Parathyroid adenoma (tissue), 2 donors: ENCODE measurements around the gene RIOK3.

Experiments
- H2AFZ ChIP-seq: fragments of 300-600 bp; sonication (generic); one replicate; pipeline ENCODE4 v1.7.0; 2017; ENCODE audit warnings: antibody characterized with exemption, mild to moderate bottlenecking
- H3K27ac ChIP-seq: fragments of 300-600 bp; sonication (generic); one replicate; pipeline ENCODE4 v1.7.0; 2017
- H3K27me3 ChIP-seq: fragments of 300-600 bp; sonication (generic); one replicate; pipeline ENCODE4 v1.7.0; 2017; ENCODE audit warnings: low read length; ENCODE audit not compliant: control insufficient read depth, insufficient read depth
- H3K36me3 ChIP-seq: fragments of 300-600 bp; sonication (generic); one replicate; pipeline ENCODE4 v1.7.0; 2017; ENCODE audit warnings: low read length; ENCODE audit not compliant: control insufficient read depth, insufficient read depth
- H3K4me1 ChIP-seq: fragments of 300-600 bp; sonication (generic); one replicate; pipeline ENCODE4 v1.7.0; 2017; ENCODE audit warnings: control low read depth
- H3K4me2 ChIP-seq: fragments of 300-600 bp; sonication (generic); one replicate; pipeline ENCODE4 v1.7.0; 2017; ENCODE audit warnings: low read length
- H3K4me3 ChIP-seq: fragments of 300-600 bp; sonication (generic); one replicate; pipeline ENCODE4 v1.7.0; 2017; ENCODE audit warnings: low read depth, low read length
- H3K79me2 ChIP-seq: fragments of 300-600 bp; sonication (generic); one replicate; pipeline ENCODE4 v1.7.0; 2017; ENCODE audit warnings: control low read depth
- H3K9ac ChIP-seq: fragments of 300-600 bp; sonication (generic); one replicate; pipeline ENCODE4 v1.7.0; 2017; ENCODE audit warnings: mild to moderate bottlenecking
- H3K9me3 ChIP-seq: fragments of 300-600 bp; sonication (generic); one replicate; pipeline ENCODE4 v1.7.0; 2017; ENCODE audit warnings: low read length; ENCODE audit not compliant: control insufficient read depth
- CTCF ChIP-seq: fragments of 300-600 bp; sonication (generic); IDR thresholded peaks from one replicate; pipeline ENCODE4 v1.7.0; 2017; ENCODE audit warnings: antibody characterized with exemption, mild to moderate bottlenecking
- donor health status: primary hyperparathyroidism.

RIOK3 gene

GRCh38 chr18:23450022-23450421 is 3.1 kb upstream of the RIOK3 start:
- Histone ChIP-seq H3K27me3 (no peaks in the 10 kb centered on the region), H3K9me3 (no peaks in the 10 kb centered on the region), H3K4me3 (no peak overlapping the region), H3K4me1 (peaks cover 11% of the 10 kb centered on the region), H3K4me2 (no peak overlapping the region), H3K9ac (no peak overlapping the region), H3K27ac (no peak overlapping the region), H2AFZ (no peak overlapping the region), H3K79me2 (peaks cover 8% of the 10 kb centered on the region), H3K36me3 (no peaks in the 10 kb centered on the region)
- TF ChIP-seq CTCF, result no peak

- no peak overlapping the region for H2AFZ ChIP-seq
- no peaks in the 10 kb centered on the region for H3K27me3 ChIP-seq
Measured at GRCh38 chr18:23451011-23451410, 2.1 kb upstream of the RIOK3 start.

GRCh38 chr18:23451491-23451890 is 1.6 kb upstream of the RIOK3 start:
- Histone ChIP-seq H3K27me3 (no peaks in the 10 kb centered on the region), H3K79me2 (peaks cover 21% of the 10 kb centered on the region), H3K4me3 (no peak overlapping the region), H3K4me1 (peaks cover 7% of the 10 kb centered on the region), H3K9ac (no peak overlapping the region), H3K9me3 (no peaks in the 10 kb centered on the region), H3K27ac (no peak overlapping the region), H3K4me2 (no peak overlapping the region), H2AFZ (no peak overlapping the region), H3K36me3 (no peaks in the 10 kb centered on the region)
- no peak for TF ChIP-seq CTCF

More at GRCh38 chr18:23451011-23451410, 2.1 kb upstream of the RIOK3 start:
- TF ChIP-seq CTCF, result no peak
- Histone ChIP-seq H3K27ac (no peak overlapping the region), H3K4me1 (peaks cover 11% of the 10 kb centered on the region), H3K4me3 (no peak overlapping the region), H3K9ac (no peak overlapping the region), H3K79me2 (peaks cover 16% of the 10 kb centered on the region), H3K36me3 (no peaks in the 10 kb centered on the region), H3K4me2 (no peak overlapping the region), H3K9me3 (no peaks in the 10 kb centered on the region)

GRCh38 chr18:23452347-23452727 is 750 bp upstream of the RIOK3 start:
- no peaks in the 10 kb centered on the region for H3K27me3 ChIP-seq
- H3K4me1 ChIP-seq, result peaks cover 7% of the 10 kb centered on the region
- peak overlapping the region; percentile 92 for H3K27ac ChIP-seq
- H3K9me3 ChIP-seq, result no peaks in the 10 kb centered on the region
- peak overlapping the region; percentile 70 for H2AFZ ChIP-seq
- no peaks in the 10 kb centered on the region for H3K36me3 ChIP-seq
- no peak overlapping the region for H3K9ac ChIP-seq
- peaks cover 27% of the 10 kb centered on the region for H3K79me2 ChIP-seq
- peak overlapping the region; percentile 69 for H3K4me2 ChIP-seq
- H3K4me3 ChIP-seq, result peak overlapping the region; percentile 88
- TF ChIP-seq CTCF, result no peak

- Histone ChIP-seq H3K27me3 (no peaks in the 10 kb centered on the region), H3K36me3 (no peaks in the 10 kb centered on the region), H3K4me3 (peak overlapping the region; percentile 88), H3K4me1 (peaks cover 11% of the 10 kb centered on the region), H3K9ac (peak overlapping the region; percentile 87), H3K4me2 (peak overlapping the region; percentile 69), H3K27ac (peak overlapping the region; percentile 92), H3K9me3 (no peaks in the 10 kb centered on the region), H3K79me2 (peaks cover 39% of the 10 kb centered on the region), H2AFZ (peak overlapping the region; percentile 70)
- no peak for TF ChIP-seq CTCF
Measured at GRCh38 chr18:23453680-23454058, 582 bp downstream of the RIOK3 start.
